Measurements from ENCODE around the gene C1orf116. TPM values are rescaled to one million over a fixed set of nuclear protein-coding genes. Genes with fewer than 3 reads are reported as not detected.
A peak's percentile ranks its signal among the peaks of the same experiment; 100 is the strongest.

C1orf116 gene
- total and polyA plus RNA-seq, 5 donors = 0.05 to 0.14 (median 0.07) TPM; not detected in 1

GRCh38 chr1:207058878-207059867 is 26.6 kb upstream of the C1orf116 start:
- intact Hi-C loops (cut with DNase I) = no loop called here
- H3K4me1 ChIP-seq (ENCODE audit: control insufficient read depth, insufficient read depth, low read length) = no peaks in the 10 kb centered on the region
- H3K27ac ChIP-seq (ENCODE audit: low read length) = no peak overlapping the region
- H3K9me3 ChIP-seq (ENCODE audit: control insufficient read depth, low read length) = no peaks in the 10 kb centered on the region
- 82% methylated on average over 6 of the region's 6 CpGs for WGBS
- no peak overlapping the region for H3K4me3 ChIP-seq (ENCODE audit: low read length)
- no peaks in the 10 kb centered on the region for H3K27me3 ChIP-seq (ENCODE audit: control insufficient read depth, insufficient read depth)
- no peak for DNase-seq
- ATAC-seq = no peak

- no peak overlapping the region for H3K4me3 ChIP-seq (ENCODE audit: low read length)
- H3K9me3 ChIP-seq (ENCODE audit: control insufficient read depth, low read length) = no peaks in the 10 kb centered on the region
- intact Hi-C loops (cut with DNase I) = no loop called here
- no peaks in the 10 kb centered on the region for H3K27me3 ChIP-seq (ENCODE audit: control insufficient read depth, insufficient read depth)
- WGBS = 81% methylated on average over 4 of the region's 4 CpGs
- no peak for ATAC-seq
- no peaks in the 10 kb centered on the region for H3K4me1 ChIP-seq (ENCODE audit: control insufficient read depth, insufficient read depth, low read length)
- no peak for DNase-seq
- no peak overlapping the region for H3K27ac ChIP-seq (ENCODE audit: low read length)
Observed at GRCh38 chr1:207058252-207058651, 25.7 kb upstream of the C1orf116 start.

- Histone ChIP-seq H3K4me1 (ENCODE audit: control insufficient read depth, insufficient read depth, low read length) (no peaks in the 10 kb centered on the region), H3K4me3 (ENCODE audit: low read length) (no peak overlapping the region), H3K9me3 (ENCODE audit: control insufficient read depth, low read length) (no peaks in the 10 kb centered on the region), H3K27me3 (ENCODE audit: control insufficient read depth, insufficient read depth) (no peaks in the 10 kb centered on the region), H3K27ac (ENCODE audit: low read length) (no peak overlapping the region)
- WGBS = 90% methylated on average over 6 of the region's 6 CpGs
- DNase-seq (no peak), ATAC-seq (no peak)
- intact Hi-C loops (cut with DNase I) = no loop called here
Observed at GRCh38 chr1:207056673-207057072, 24.1 kb upstream of the C1orf116 start.

GRCh38 chr1:207055386-207056001 is 22.9 kb upstream of the C1orf116 start:
- H3K4me1 ChIP-seq (ENCODE audit: control insufficient read depth, insufficient read depth, low read length) = no peaks in the 10 kb centered on the region
- ATAC-seq = no peak
- DNase-seq = no peak
- H3K4me3 ChIP-seq (ENCODE audit: low read length) = no peak overlapping the region
- intact Hi-C loops (cut with DNase I) = no loop called here
- no peaks in the 10 kb centered on the region for H3K9me3 ChIP-seq (ENCODE audit: control insufficient read depth, low read length)
- H3K27me3 ChIP-seq (ENCODE audit: control insufficient read depth, insufficient read depth) = no peaks in the 10 kb centered on the region
- WGBS = 50% methylated on average over 3 of the region's 3 CpGs
- no peak overlapping the region for H3K27ac ChIP-seq (ENCODE audit: low read length)

GRCh38 chr1:207054491-207054890 is 21.9 kb upstream of the C1orf116 start:
- peak overlapping the region; percentile 13 for H3K27ac ChIP-seq (ENCODE audit: low read length)

GRCh38 chr1:207052911-207053769 is 20.6 kb upstream of the C1orf116 start, which contains the start of gene PFKFB2:
Gene PFKFB2, plus strand, starts transcription at chr1:207053275. Its CDS starts 1,443 bp downstream, at chr1:207054718.
- WGBS = 3% methylated on average over 56 of the region's 56 CpGs
- intact Hi-C loops (cut with DNase I) = no loop called here

More at GRCh38 chr1:207054491-207054890, 21.9 kb upstream of the C1orf116 start:
- WGBS = 42% methylated on average over 2 of the region's 2 CpGs
- Histone ChIP-seq H3K4me1 (ENCODE audit: control insufficient read depth, insufficient read depth, low read length) (no peaks in the 10 kb centered on the region), H3K27me3 (ENCODE audit: control insufficient read depth, insufficient read depth) (no peaks in the 10 kb centered on the region), H3K9me3 (ENCODE audit: control insufficient read depth, low read length) (no peaks in the 10 kb centered on the region), H3K4me3 (ENCODE audit: low read length) (no peak overlapping the region)
- intact Hi-C loops (cut with DNase I) = no loop called here
- DNase-seq (no peak), ATAC-seq (no peak)

GRCh38 chr1:207051191-207051943 is 18.8 kb upstream of the C1orf116 start, which contains the start of gene YOD1:
Gene YOD1, minus strand, starts transcription at chr1:207051208. Its CDS starts 178 bp downstream, at chr1:207051030.
- H3K27ac ChIP-seq (ENCODE audit: low read length) = peak within 1 kb of the TSS; percentile 73
- intact Hi-C loops (cut with DNase I) = no loop called here
- H3K9me3 ChIP-seq (ENCODE audit: control insufficient read depth, low read length) = no peaks in the 10 kb centered on the region
- WGBS = 61% methylated on average over 15 of the region's 15 CpGs
- peak within 1 kb of the TSS; percentile 93 for H3K4me3 ChIP-seq (ENCODE audit: low read length)
- ATAC-seq (no peak), DNase-seq (no peak)
- H3K4me1 ChIP-seq (ENCODE audit: control insufficient read depth, insufficient read depth, low read length) = no peaks in the 10 kb centered on the region
- no peaks in the 10 kb centered on the region for H3K27me3 ChIP-seq (ENCODE audit: control insufficient read depth, insufficient read depth)

More at GRCh38 chr1:207052911-207053769, 20.6 kb upstream of the C1orf116 start, which contains the start of gene PFKFB2:
- peak within 1 kb of the TSS; percentile 83 for H3K27ac ChIP-seq (ENCODE audit: low read length)
- no peaks in the 10 kb centered on the region for H3K4me1 ChIP-seq (ENCODE audit: control insufficient read depth, insufficient read depth, low read length)
- H3K9me3 ChIP-seq (ENCODE audit: control insufficient read depth, low read length) = no peaks in the 10 kb centered on the region
- DNase-seq (peak; percentile 97 to 98 (median 98)), ATAC-seq (peak; percentile 93 to 94)
- peak within 1 kb of the TSS; percentile 46 for H3K4me3 ChIP-seq (ENCODE audit: low read length)
- H3K27me3 ChIP-seq (ENCODE audit: control insufficient read depth, insufficient read depth) = no peaks in the 10 kb centered on the region

GRCh38 chr1:207050480-207051190 is 18.1 kb upstream of the C1orf116 start:
- ATAC-seq (peak; percentile 72 to 80), DNase-seq (peak; percentile 93 to 98 (median 97))
- peak overlapping the region; percentile 73 for H3K27ac ChIP-seq (ENCODE audit: low read length)
- peak overlapping the region; percentile 93 for H3K4me3 ChIP-seq (ENCODE audit: low read length)
- intact Hi-C loops (cut with DNase I) = no loop called here
- H3K27me3 ChIP-seq (ENCODE audit: control insufficient read depth, insufficient read depth) = no peaks in the 10 kb centered on the region
- WGBS = under 1% methylated on average over 47 of the region's 47 CpGs
- no peaks in the 10 kb centered on the region for H3K4me1 ChIP-seq (ENCODE audit: control insufficient read depth, insufficient read depth, low read length)
- H3K9me3 ChIP-seq (ENCODE audit: control insufficient read depth, low read length) = no peaks in the 10 kb centered on the region

- peak overlapping the region; percentile 93 for H3K4me3 ChIP-seq (ENCODE audit: low read length)
- no peaks in the 10 kb centered on the region for H3K4me1 ChIP-seq (ENCODE audit: control insufficient read depth, insufficient read depth, low read length)
- H3K27me3 ChIP-seq (ENCODE audit: control insufficient read depth, insufficient read depth) = no peaks in the 10 kb centered on the region
- WGBS = under 1% methylated on average over 6 of the region's 6 CpGs
- intact Hi-C loops (cut with DNase I) = no loop called here
- peak; percentile 36 to 41 for ATAC-seq
- no peak for DNase-seq
- no peak overlapping the region for H3K27ac ChIP-seq (ENCODE audit: low read length)
- no peaks in the 10 kb centered on the region for H3K9me3 ChIP-seq (ENCODE audit: control insufficient read depth, low read length)
Observed at GRCh38 chr1:207049974-207050391, 17.4 kb upstream of the C1orf116 start.
